NCI-H2227 treated with DMSO at 0.1 percent for 48 hours (cell line): Measurements from ENCODE around the gene CDKN2B-AS1.
"Not testable (repeated sequence)": the region's sequence is repeated elsewhere in the genome, so short reads cannot be mapped to it uniquely, and the experiment has no call there.

Experiments
- DNase-seq: peaks from one replicate; lab custom pipeline; 2025; lab: John Stamatoyannopoulos, UW

The CDKN2B-AS1 gene

GRCh38 chr9:22043928-22044327 is 49.3 kb downstream of the CDKN2B-AS1 start:
- no peak for DNase-seq

DNA sequence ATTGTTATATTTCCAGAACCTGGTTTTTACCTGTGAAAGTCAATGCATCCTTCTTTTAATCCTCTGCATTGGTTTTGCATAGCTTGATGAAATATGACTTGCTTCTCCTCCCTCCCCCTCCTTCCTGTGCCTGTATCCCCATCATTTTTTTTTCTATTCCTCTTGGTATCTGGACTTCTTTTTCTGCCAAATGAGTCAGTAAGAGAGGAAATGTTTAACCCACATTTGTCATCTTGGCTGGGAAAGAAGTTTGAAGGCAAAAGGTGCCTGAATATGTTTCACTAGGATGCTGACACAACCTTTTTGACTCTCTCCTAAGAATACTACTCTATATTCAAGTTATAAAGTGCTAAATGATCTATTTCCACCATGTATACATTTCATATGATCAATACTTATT is 50.0 kb downstream of the CDKN2B-AS1 start:
- no peak for DNase-seq

GRCh38 chr9:22045423-22045822 is 50.8 kb downstream of the CDKN2B-AS1 start:
- DNase-seq: no peak

- no peak for DNase-seq
Measured at GRCh38 chr9:22046243-22046885, 51.8 kb downstream of the CDKN2B-AS1 start.

- DNase-seq: no peak
Measured at GRCh38 chr9:22047596-22047995, 53.0 kb downstream of the CDKN2B-AS1 start.

GRCh38 chr9:22049411-22049810 is 54.8 kb downstream of the CDKN2B-AS1 start:
- no peak for DNase-seq

- no peak for DNase-seq
Measured at GRCh38 chr9:22050924-22051323, 56.3 kb downstream of the CDKN2B-AS1 start.

- DNase-seq: no peak
Measured at GRCh38 chr9:22052376-22052945, 57.9 kb downstream of the CDKN2B-AS1 start.

- DNase-seq: no peak
Measured at GRCh38 chr9:22053178-22053577, 58.6 kb downstream of the CDKN2B-AS1 start.

- DNase-seq: no peak
Measured at GRCh38 chr9:22054076-22054475, 59.5 kb downstream of the CDKN2B-AS1 start.

- DNase-seq: no peak
Measured at GRCh38 chr9:22054529-22054928, 59.9 kb downstream of the CDKN2B-AS1 start.

DNA sequence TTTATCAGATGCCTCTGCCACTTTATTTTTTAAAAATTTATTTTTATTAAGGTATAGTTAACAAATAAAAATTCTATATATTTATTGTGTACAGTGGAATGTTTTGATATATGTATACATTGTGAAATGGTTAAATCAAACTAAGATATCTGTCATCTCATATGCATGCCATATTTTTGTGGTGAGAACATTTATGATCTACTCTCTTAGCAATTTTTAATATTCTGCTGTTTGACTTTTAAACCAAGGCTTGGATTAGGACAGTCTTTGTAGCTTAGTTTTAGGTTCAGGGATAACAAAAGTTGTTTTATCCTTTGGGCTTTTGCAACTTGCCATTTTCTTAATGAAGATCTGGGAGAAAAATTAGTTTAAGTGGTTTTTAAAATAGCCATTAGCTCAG is 60.5 kb downstream of the CDKN2B-AS1 start:
- DNase-seq: no peak

GRCh38 chr9:22056402-22056801 is 61.8 kb downstream of the CDKN2B-AS1 start:
- no peak for DNase-seq

GRCh38 chr9:22057972-22058371 is 63.4 kb downstream of the CDKN2B-AS1 start:
- DNase-seq: not testable (repeated sequence)

- DNase-seq: no peak
Measured at GRCh38 chr9:22060831-22061383, 66.3 kb downstream of the CDKN2B-AS1 start.

GRCh38 chr9:22064957-22065356 is 70.4 kb downstream of the CDKN2B-AS1 start:
- DNase-seq: peak; percentile 3

DNA sequence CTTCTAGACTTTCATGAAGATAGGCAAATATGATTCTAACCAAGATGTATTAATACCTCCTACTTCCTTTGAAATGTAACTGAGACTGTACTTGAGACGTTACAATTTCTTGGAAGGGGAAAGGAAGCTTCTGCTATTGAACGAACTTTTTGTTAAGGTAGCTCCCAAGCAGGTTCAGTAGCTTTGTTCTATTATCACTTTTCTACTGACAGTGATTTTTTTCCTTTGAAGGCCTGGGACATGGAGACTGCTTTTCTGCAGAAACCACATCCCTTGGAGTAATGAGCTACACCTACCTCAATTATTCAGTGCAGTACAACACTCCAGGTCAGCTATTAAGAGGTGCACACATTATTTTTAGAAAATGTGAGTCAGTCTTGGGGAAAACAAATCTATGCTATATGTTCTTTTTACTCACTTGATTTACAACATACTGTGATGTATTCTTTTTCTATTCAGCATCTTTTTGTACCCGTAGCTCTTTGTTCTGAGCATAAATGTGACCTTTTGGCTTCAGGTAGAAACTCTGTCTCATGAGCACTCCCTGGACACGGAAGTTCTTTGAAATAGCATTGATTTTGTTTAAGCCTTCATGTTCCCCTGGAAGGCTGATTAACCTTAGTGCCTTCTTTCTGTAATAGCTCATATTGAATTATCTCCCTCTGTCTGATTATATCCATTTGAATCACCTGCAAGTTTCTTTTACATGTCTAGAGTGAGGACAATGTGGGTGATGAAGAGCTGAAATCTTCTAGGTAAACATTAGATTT is 71.0 kb downstream of the CDKN2B-AS1 start:
- DNase-seq: peak; percentile 10

- DNase-seq: no peak
Measured at GRCh38 chr9:22067196-22067595, 72.6 kb downstream of the CDKN2B-AS1 start.

DNA sequence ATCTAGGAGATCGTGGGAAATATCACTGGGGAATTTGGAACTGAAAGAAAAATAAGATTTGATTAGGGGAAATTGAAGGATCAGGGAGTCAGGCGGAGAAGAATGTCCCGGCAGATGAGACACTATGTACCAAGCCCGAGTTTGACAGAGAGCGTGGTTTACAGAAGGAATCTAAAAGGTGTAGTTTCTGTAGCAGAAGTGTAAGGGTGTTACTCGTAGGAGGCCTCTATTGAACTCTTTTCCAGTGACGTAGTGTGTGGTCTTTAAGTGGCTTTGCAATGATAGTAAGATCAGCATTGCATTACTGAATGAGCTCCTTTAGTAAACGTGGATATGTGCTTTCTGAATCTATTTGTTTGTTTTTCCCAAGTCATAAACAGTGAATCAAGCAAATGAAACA is 73.8 kb downstream of the CDKN2B-AS1 start:
- DNase-seq: no peak

DNA sequence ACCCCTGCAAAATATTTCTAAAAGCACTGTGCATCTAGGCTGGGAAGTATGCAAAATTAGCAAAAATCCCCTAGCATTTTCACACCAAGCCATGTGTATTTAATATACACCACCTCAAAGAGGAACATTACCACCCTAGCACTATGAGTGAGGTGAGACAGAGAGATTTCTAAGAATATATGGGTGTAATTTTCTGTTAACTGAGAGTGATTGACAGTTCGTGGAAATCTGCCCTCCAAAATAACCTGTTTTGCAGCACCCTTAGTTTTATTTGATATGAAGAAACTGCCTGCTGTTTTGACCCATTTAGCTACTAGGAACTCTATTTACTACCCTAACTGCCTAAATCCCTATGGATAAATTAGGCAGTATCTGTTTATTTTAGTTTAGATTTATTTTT is 78.8 kb downstream of the CDKN2B-AS1 start:
- DNase-seq: no peak

DNA sequence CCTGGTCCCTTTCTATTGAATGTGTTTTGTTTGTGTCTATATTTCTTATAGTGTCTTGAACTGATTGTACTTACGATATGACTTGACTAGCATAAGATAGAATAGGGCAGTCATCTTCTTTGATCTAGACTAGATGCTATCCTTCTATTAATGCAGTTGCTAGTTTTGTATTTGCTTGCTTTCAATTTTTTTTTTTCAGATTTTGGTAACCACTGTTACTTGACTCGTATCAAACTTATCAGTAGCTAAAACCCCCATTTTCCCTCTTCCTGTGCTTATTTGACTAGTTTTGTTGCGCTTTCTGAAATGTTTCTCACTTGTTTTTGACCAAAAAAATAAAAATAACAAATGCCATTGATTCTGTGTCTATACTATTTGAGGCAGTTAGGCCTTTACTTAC is 83.5 kb downstream of the CDKN2B-AS1 start:
- DNase-seq: no peak

DNA sequence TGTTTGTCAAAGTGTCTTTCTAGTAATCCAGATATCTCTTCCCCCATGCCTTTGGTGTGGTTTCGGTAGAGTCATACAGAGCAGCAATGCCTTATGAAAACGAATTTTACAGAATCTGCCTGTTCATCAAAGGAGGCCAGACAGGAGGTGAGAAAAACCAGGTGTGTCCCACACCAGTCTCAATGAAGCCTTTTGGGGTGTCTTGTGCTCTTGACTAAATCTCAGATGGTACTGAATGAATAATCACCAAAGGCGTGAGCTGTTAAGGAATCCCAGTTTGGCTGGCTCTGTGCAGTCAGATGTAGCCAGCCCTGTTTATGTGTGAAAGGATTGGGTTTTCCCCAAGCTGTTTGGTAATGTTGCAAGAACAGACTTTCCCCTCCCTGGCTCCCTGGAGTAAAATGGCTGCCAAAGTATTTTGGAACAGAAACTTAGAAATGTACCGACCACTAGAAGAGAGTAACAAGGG is 85.3 kb downstream of the CDKN2B-AS1 start:
- DNase-seq: no peak
